ENCODE results near the gene CIT. TPM values are rescaled to one million over a fixed set of nuclear protein-coding genes. Genes with fewer than 3 reads are reported as not detected.
A peak's percentile ranks its signal among the peaks of the same experiment; 100 is the strongest.

CIT gene
- total RNA-seq, 1 donor from 2014 or later = 1.1 TPM

GRCh38 chr12:119819322-119819721 is 57.8 kb downstream of the CIT start:
- intact Hi-C loops (cut with DNase I) = no loop called here
- DNase-seq (ENCODE audit: missing footprints) = no peak

GRCh38 chr12:119817546-119818343 is 59.4 kb downstream of the CIT start:
- intact Hi-C loops (cut with DNase I) = no loop called here
- ATAC-seq (no peak), DNase-seq (ENCODE audit: missing footprints) (no peak)

More at GRCh38 chr12:119819322-119819721, 57.8 kb downstream of the CIT start:
- ATAC-seq = no peak

GRCh38 chr12:119809023-119809422 is 68.1 kb downstream of the CIT start:
- intact Hi-C loops (cut with DNase I) = no loop called here

GRCh38 chr12:119808441-119808840 is 68.7 kb downstream of the CIT start:
- intact Hi-C loops (cut with DNase I) = no loop called here
- DNase-seq (ENCODE audit: missing footprints) = no peak
- no peak for ATAC-seq

More at GRCh38 chr12:119809023-119809422, 68.1 kb downstream of the CIT start:
- DNase-seq (ENCODE audit: missing footprints) (no peak), ATAC-seq (no peak)

- no peak for ATAC-seq
- intact Hi-C loops (cut with DNase I) = no loop called here
- DNase-seq (ENCODE audit: missing footprints) = no peak
Observed at GRCh38 chr12:119807380-119807779, 69.7 kb downstream of the CIT start.

- ATAC-seq (peak; percentile 88), DNase-seq (ENCODE audit: missing footprints) (peak; percentile 76)
- intact Hi-C loops (cut with DNase I) = no loop called here
Observed at GRCh38 chr12:119804011-119804641, 73.0 kb downstream of the CIT start.

- no peak for DNase-seq (ENCODE audit: missing footprints)
- ATAC-seq = no peak
- intact Hi-C loops (cut with DNase I) = no loop called here
Observed at GRCh38 chr12:119803381-119803791, 73.7 kb downstream of the CIT start.

GRCh38 chr12:119802472-119802871 is 74.6 kb downstream of the CIT start:
- no peak for DNase-seq (ENCODE audit: missing footprints)
- peak; percentile 69 for ATAC-seq
- intact Hi-C loops (cut with DNase I) = no loop called here

- intact Hi-C loops (cut with DNase I) = no loop called here
- ATAC-seq (no peak), DNase-seq (ENCODE audit: missing footprints) (no peak)
Observed at GRCh38 chr12:119797090-119797489, 80.0 kb downstream of the CIT start.

GRCh38 chr12:119796292-119796691 is 80.8 kb downstream of the CIT start:
- ATAC-seq (no peak), DNase-seq (ENCODE audit: missing footprints) (no peak)

GRCh38 chr12:119791453-119791852 is 85.7 kb downstream of the CIT start:
- intact Hi-C loops (cut with DNase I) = no loop called here
- no peak for DNase-seq (ENCODE audit: missing footprints)
- no peak for ATAC-seq

More at GRCh38 chr12:119796292-119796691, 80.8 kb downstream of the CIT start:
- intact Hi-C loops (cut with DNase I) = no loop called here

GRCh38 chr12:119788786-119789185 is 88.3 kb downstream of the CIT start:
- DNase-seq (ENCODE audit: missing footprints) (no peak), ATAC-seq (no peak)
- intact Hi-C loops (cut with DNase I) = no loop called here

- intact Hi-C loops (cut with DNase I) = no loop called here
- DNase-seq (ENCODE audit: missing footprints) (no peak), ATAC-seq (peak; percentile 79)
Observed at GRCh38 chr12:119786539-119786938, 90.6 kb downstream of the CIT start.

- intact Hi-C loops (cut with DNase I) = loop anchor here (5.0 kb wide), 1 partner anchor 122 kb away; no protein-coding TSS in a partner anchor
- ATAC-seq = no peak
- DNase-seq (ENCODE audit: missing footprints) = no peak
Observed at GRCh38 chr12:119784673-119785072, 92.4 kb downstream of the CIT start.

GRCh38 chr12:119783787-119784186 is 93.3 kb downstream of the CIT start:
- no peak for DNase-seq (ENCODE audit: missing footprints)
- intact Hi-C loops (cut with DNase I) = loop anchor here (5.0 kb wide), 1 partner anchor 121 kb away; no protein-coding TSS in a partner anchor
- ATAC-seq = no peak

GRCh38 chr12:119781804-119782203 is 95.3 kb downstream of the CIT start:
- ATAC-seq (no peak), DNase-seq (ENCODE audit: missing footprints) (no peak)
- intact Hi-C loops (cut with DNase I) = loop anchor here (5.0 kb wide), 1 partner anchor 120 kb away; no protein-coding TSS in a partner anchor

GRCh38 chr12:119780786-119781434 is 96.2 kb downstream of the CIT start:
- intact Hi-C loops (cut with DNase I) = loop anchor here (5.0 kb wide), 1 partner anchor 119 kb away; no protein-coding TSS in a partner anchor
- ATAC-seq = no peak
- no peak for DNase-seq (ENCODE audit: missing footprints)

- no peak for DNase-seq (ENCODE audit: missing footprints)
- intact Hi-C loops (cut with DNase I) = no loop called here
Observed at GRCh38 chr12:119775246-119775895, 101.7 kb downstream of the CIT start.

GRCh38 chr12:119772431-119772830 is 104.7 kb downstream of the CIT start:
- DNase-seq (ENCODE audit: missing footprints) (no peak), ATAC-seq (no peak)
- intact Hi-C loops (cut with DNase I) = no loop called here

More at GRCh38 chr12:119775246-119775895, 101.7 kb downstream of the CIT start:
- no peak for ATAC-seq
